ENCODE data around the gene CFTR. TPM values are rescaled to one million over a fixed set of nuclear protein-coding genes. Genes with fewer than 3 reads are reported as not detected.

Gene CFTR
- total and polyA plus RNA-seq, 9 of the 15 experiments (the other 6 are each of a cell fraction or from before 2014, with no cell fraction given), result 0.20 TPM; not detected in 8

DNA sequence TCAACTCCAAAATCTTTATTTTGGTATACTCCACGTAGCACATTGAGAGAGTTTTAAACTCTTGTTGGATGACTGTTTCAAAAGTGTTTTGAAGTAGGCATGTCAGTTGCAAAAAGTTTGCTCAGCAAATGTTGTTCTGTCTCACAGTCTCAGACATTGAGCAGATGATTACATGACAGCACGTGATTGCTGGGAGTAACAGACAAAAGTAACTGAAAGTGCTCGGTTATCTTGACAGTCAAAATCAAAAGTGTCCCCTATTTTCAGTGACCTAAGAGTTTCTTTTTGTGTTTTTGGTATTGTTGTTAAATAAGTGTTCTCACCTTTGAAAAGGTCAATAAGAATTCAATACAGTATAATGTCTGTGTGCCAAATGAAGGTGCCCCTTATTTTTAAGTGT is 84.3 kb downstream of the CFTR start:
- BruUV-seq (replicated peaks), result no TSS peak
- ATAC-seq (no peak), DNase-seq (ENCODE audit: extremely low read depth in 1 of 4, low spot score in 3 of 4) (no peak), FAIRE-seq (no peak)
- no peak for TF ChIP-seq SMAD4 (CRISPR knock-in tag; conservative IDR thresholded peaks at IDR 0.05)
- TF ChIP-seq MAZ (CRISPR knock-in tag; conservative IDR thresholded peaks at IDR 0.05 in 1 of 2, IDR thresholded peaks at IDR 0.05 in 1 of 2), result 0 out of 4 replicates have a peak, but pooled peaks of 1 of the 2 experiments have one; percentile 19
- WGBS (ENCODE audit: insufficient coverage, low coverage, missing lambda C conversion rate), result 0% methylated on average over 3 of the region's 3 CpGs
- Histone ChIP-seq H3K36me3 (ENCODE audit: control insufficient read depth, insufficient read depth, low read length) (no peaks in the 10 kb centered on the region), H3K9me3 (replicated peaks; ENCODE audit: control insufficient read depth, insufficient read depth, low read depth, low read length) (no peaks in the 10 kb centered on the region), H2AFZ (ENCODE audit: low read depth, low read length) (no peak overlapping the region), H3K9ac (ENCODE audit: insufficient read depth in 1 of 2, low read depth in 2 of 2, low read length in 2 of 2) (no peak overlapping the region), H3K27me3 (ENCODE audit: control insufficient read depth in 2 of 2, insufficient read depth in 2 of 2, low read length in 2 of 2) (no peaks in the 10 kb centered on the region), H3K79me2 (ENCODE audit: control insufficient read depth, insufficient read depth, low read length) (no peaks in the 10 kb centered on the region), H3K4me1 (replicated peaks in 1 of 2; ENCODE audit: control insufficient read depth in 2 of 2, insufficient read depth in 2 of 2, low read length in 2 of 2) (no peaks in the 10 kb centered on the region), H3K4me2 (ENCODE audit: insufficient read depth, low read length) (no peak overlapping the region), H3K27ac (ENCODE audit: extremely low read depth, low read depth, low read length) (no peak overlapping the region), H3K9me1 (ENCODE audit: control insufficient read depth, insufficient read depth, low read length) (no peaks in the 10 kb centered on the region), H4K20me1 (replicated peaks; ENCODE audit: control insufficient read depth, insufficient read depth, low read length) (no peaks in the 10 kb centered on the region), H3K4me3 (no peak overlapping the region)
- in situ Hi-C loops (cut with MboI) (no loop called here), intact Hi-C loops (cut with micrococcal nuclease) (no loop called here)
- ChIA-PET POLR2A (no interaction called here), CTCF (ENCODE audit: low intra/inter-chr PET ratio) (no interaction called here)

DNA sequence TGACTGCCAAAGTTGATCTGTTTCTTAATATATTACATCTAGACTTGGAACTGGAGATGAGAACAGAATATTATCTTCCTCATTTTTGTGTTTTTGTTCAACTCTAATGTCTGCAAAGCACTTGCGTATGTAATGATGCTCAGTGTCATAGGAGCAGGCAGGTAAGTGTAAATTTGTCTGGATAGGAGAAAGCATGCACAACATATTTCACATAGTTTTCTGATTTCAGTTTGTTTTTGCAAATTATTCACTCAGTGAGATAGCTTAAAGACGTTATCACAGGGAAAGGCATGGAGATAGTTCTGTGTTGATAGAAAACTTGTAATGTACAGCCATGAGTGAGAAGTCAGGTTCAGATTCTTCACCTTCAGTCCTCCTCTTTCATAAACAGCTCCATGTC is 84.8 kb downstream of the CFTR start:
- Histone ChIP-seq H2AFZ (ENCODE audit: low read depth, low read length) (no peak overlapping the region), H3K9me3 (replicated peaks; ENCODE audit: control insufficient read depth, insufficient read depth, low read depth, low read length) (no peaks in the 10 kb centered on the region), H3K4me3 (no peak overlapping the region), H3K9me1 (ENCODE audit: control insufficient read depth, insufficient read depth, low read length) (no peaks in the 10 kb centered on the region), H3K36me3 (ENCODE audit: control insufficient read depth, insufficient read depth, low read length) (no peaks in the 10 kb centered on the region), H3K4me1 (replicated peaks in 1 of 2; ENCODE audit: control insufficient read depth in 2 of 2, insufficient read depth in 2 of 2, low read length in 2 of 2) (no peaks in the 10 kb centered on the region), H3K27me3 (ENCODE audit: control insufficient read depth in 2 of 2, insufficient read depth in 2 of 2, low read length in 2 of 2) (no peaks in the 10 kb centered on the region), H3K79me2 (ENCODE audit: control insufficient read depth, insufficient read depth, low read length) (no peaks in the 10 kb centered on the region), H3K9ac (ENCODE audit: insufficient read depth in 1 of 2, low read depth in 2 of 2, low read length in 2 of 2) (no peak overlapping the region), H3K4me2 (ENCODE audit: insufficient read depth, low read length) (no peak overlapping the region), H3K27ac (ENCODE audit: extremely low read depth, low read depth, low read length) (no peak overlapping the region), H4K20me1 (replicated peaks; ENCODE audit: control insufficient read depth, insufficient read depth, low read length) (no peaks in the 10 kb centered on the region)
- WGBS (ENCODE audit: insufficient coverage, low coverage, missing lambda C conversion rate), result 2% methylated on average over 2 of the region's 2 CpGs
- ATAC-seq, result no peak
- BruUV-seq (replicated peaks), result no TSS peak
- no peak for DNase-seq (ENCODE audit: extremely low read depth in 1 of 4, low spot score in 3 of 4)
- intact Hi-C loops (cut with micrococcal nuclease) (no loop called here), in situ Hi-C loops (cut with MboI) (no loop called here)
- POLR2A ChIA-PET, result no interaction called here
- no peak for FAIRE-seq
- CTCF ChIA-PET (ENCODE audit: low intra/inter-chr PET ratio), result no interaction called here
- TF ChIP-seq MYC (IDR thresholded peaks at IDR 0.05; ENCODE audit: low read depth, low read length) (no peak), MYC (CRISPR knock-in tag; IDR thresholded peaks at IDR 0.05; ENCODE audit: borderline replicate concordance, low read depth) (no peak)
- TF ChIP-seq, protein P1, sequence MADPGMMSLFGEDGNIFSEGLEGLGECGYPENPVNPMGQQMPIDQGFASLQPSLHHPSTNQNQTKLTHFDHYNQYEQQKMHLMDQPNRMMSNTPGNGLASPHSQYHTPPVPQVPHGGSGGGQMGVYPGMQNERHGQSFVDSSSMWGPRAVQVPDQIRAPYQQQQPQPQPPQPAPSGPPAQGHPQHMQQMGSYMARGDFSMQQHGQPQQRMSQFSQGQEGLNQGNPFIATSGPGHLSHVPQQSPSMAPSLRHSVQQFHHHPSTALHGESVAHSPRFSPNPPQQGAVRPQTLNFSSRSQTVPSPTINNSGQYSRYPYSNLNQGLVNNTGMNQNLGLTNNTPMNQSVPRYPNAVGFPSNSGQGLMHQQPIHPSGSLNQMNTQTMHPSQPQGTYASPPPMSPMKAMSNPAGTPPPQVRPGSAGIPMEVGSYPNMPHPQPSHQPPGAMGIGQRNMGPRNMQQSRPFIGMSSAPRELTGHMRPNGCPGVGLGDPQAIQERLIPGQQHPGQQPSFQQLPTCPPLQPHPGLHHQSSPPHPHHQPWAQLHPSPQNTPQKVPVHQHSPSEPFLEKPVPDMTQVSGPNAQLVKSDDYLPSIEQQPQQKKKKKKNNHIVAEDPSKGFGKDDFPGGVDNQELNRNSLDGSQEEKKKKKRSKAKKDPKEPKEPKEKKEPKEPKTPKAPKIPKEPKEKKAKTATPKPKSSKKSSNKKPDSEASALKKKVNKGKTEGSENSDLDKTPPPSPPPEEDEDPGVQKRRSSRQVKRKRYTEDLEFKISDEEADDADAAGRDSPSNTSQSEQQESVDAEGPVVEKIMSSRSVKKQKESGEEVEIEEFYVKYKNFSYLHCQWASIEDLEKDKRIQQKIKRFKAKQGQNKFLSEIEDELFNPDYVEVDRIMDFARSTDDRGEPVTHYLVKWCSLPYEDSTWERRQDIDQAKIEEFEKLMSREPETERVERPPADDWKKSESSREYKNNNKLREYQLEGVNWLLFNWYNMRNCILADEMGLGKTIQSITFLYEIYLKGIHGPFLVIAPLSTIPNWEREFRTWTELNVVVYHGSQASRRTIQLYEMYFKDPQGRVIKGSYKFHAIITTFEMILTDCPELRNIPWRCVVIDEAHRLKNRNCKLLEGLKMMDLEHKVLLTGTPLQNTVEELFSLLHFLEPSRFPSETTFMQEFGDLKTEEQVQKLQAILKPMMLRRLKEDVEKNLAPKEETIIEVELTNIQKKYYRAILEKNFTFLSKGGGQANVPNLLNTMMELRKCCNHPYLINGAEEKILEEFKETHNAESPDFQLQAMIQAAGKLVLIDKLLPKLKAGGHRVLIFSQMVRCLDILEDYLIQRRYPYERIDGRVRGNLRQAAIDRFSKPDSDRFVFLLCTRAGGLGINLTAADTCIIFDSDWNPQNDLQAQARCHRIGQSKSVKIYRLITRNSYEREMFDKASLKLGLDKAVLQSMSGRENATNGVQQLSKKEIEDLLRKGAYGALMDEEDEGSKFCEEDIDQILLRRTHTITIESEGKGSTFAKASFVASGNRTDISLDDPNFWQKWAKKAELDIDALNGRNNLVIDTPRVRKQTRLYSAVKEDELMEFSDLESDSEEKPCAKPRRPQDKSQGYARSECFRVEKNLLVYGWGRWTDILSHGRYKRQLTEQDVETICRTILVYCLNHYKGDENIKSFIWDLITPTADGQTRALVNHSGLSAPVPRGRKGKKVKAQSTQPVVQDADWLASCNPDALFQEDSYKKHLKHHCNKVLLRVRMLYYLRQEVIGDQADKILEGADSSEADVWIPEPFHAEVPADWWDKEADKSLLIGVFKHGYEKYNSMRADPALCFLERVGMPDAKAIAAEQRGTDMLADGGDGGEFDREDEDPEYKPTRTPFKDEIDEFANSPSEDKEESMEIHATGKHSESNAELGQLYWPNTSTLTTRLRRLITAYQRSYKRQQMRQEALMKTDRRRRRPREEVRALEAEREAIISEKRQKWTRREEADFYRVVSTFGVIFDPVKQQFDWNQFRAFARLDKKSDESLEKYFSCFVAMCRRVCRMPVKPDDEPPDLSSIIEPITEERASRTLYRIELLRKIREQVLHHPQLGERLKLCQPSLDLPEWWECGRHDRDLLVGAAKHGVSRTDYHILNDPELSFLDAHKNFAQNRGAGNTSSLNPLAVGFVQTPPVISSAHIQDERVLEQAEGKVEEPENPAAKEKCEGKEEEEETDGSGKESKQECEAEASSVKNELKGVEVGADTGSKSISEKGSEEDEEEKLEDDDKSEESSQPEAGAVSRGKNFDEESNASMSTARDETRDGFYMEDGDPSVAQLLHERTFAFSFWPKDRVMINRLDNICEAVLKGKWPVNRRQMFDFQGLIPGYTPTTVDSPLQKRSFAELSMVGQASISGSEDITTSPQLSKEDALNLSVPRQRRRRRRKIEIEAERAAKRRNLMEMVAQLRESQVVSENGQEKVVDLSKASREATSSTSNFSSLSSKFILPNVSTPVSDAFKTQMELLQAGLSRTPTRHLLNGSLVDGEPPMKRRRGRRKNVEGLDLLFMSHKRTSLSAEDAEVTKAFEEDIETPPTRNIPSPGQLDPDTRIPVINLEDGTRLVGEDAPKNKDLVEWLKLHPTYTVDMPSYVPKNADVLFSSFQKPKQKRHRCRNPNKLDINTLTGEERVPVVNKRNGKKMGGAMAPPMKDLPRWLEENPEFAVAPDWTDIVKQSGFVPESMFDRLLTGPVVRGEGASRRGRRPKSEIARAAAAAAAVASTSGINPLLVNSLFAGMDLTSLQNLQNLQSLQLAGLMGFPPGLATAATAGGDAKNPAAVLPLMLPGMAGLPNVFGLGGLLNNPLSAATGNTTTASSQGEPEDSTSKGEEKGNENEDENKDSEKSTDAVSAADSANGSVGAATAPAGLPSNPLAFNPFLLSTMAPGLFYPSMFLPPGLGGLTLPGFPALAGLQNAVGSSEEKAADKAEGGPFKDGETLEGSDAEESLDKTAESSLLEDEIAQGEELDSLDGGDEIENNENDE (IDR thresholded peaks at IDR 0.05; ENCODE audit: low read depth, low read length), result no peak
